ENCODE data around the gene GCAT.

DNA sequence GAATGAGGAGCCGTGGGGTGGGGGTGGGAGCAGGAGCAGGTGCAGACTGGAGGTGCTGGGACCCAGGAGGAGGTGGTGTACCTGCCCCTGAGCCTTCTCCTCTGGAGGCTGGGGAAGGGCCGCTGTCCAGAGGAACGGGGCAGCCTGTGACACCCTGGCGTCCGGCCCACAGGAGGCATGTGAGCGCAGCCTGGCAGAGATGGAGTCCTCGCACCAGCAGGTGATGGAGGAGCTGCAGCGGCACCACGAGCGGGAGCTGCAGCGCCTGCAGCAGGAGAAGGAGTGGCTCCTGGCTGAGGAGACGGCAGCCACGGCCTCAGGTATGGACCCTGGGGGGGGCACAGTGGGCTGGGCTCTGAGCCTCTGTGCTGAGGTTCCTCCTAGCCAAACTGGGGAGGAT, 42.2 kb upstream of the GCAT start:
- TF ChIP-seq, protein P1, sequence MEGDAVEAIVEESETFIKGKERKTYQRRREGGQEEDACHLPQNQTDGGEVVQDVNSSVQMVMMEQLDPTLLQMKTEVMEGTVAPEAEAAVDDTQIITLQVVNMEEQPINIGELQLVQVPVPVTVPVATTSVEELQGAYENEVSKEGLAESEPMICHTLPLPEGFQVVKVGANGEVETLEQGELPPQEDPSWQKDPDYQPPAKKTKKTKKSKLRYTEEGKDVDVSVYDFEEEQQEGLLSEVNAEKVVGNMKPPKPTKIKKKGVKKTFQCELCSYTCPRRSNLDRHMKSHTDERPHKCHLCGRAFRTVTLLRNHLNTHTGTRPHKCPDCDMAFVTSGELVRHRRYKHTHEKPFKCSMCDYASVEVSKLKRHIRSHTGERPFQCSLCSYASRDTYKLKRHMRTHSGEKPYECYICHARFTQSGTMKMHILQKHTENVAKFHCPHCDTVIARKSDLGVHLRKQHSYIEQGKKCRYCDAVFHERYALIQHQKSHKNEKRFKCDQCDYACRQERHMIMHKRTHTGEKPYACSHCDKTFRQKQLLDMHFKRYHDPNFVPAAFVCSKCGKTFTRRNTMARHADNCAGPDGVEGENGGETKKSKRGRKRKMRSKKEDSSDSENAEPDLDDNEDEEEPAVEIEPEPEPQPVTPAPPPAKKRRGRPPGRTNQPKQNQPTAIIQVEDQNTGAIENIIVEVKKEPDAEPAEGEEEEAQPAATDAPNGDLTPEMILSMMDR (IDR thresholded peaks at IDR 0.05) = no peak
- TF ChIP-seq POLR2A (IDR thresholded peaks at IDR 0.05) (no peak), POLR2AphosphoS5 (IDR thresholded peaks at IDR 0.05) (no peak), EP300 (IDR thresholded peaks at IDR 0.05) (no peak)
